ENCODE measurements around the gene CCDC60.

CCDC60 gene

DNA sequence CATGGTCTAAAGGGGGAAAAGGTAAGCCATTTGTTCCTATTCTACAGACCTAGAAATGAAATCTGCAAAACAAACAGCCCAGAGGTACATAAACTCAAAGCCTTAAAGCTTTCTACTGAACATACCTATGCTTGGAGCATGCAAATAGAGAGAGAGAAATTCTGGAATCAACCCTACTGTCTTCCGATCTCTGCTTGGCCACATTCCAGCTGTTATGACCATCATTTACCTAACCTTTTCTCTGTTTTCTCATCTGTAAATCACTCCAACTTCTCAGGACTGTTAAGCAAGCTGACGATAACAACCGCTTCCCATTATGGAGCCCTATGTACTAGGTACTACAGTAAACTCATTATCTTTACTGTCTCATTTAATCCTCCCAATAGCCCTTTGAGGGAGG, 126.3 kb downstream of the CCDC60 start:
- Histone ChIP-seq H3K27ac (replicated peaks) (no peak overlapping the region), H3K27me3 (ENCODE audit: insufficient read depth, poor library complexity, severe bottlenecking) (peaks cover 2% of the 10 kb centered on the region), H3K4me3 (replicated peaks; ENCODE audit: insufficient read depth, low read length) (no peak overlapping the region)
- DNase-seq (ENCODE audit: low read depth in 1 of 2, low spot score in 1 of 2) = no peak
- TF ChIP-seq, protein P1, sequence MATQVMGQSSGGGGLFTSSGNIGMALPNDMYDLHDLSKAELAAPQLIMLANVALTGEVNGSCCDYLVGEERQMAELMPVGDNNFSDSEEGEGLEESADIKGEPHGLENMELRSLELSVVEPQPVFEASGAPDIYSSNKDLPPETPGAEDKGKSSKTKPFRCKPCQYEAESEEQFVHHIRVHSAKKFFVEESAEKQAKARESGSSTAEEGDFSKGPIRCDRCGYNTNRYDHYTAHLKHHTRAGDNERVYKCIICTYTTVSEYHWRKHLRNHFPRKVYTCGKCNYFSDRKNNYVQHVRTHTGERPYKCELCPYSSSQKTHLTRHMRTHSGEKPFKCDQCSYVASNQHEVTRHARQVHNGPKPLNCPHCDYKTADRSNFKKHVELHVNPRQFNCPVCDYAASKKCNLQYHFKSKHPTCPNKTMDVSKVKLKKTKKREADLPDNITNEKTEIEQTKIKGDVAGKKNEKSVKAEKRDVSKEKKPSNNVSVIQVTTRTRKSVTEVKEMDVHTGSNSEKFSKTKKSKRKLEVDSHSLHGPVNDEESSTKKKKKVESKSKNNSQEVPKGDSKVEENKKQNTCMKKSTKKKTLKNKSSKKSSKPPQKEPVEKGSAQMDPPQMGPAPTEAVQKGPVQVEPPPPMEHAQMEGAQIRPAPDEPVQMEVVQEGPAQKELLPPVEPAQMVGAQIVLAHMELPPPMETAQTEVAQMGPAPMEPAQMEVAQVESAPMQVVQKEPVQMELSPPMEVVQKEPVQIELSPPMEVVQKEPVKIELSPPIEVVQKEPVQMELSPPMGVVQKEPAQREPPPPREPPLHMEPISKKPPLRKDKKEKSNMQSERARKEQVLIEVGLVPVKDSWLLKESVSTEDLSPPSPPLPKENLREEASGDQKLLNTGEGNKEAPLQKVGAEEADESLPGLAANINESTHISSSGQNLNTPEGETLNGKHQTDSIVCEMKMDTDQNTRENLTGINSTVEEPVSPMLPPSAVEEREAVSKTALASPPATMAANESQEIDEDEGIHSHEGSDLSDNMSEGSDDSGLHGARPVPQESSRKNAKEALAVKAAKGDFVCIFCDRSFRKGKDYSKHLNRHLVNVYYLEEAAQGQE (IDR thresholded peaks at IDR 0.05; ENCODE audit: insufficient replicate concordance, low read depth) = no peak
- TF ChIP-seq SPI1 (IDR thresholded peaks at IDR 0.05; ENCODE audit: borderline replicate concordance, low read depth) (no peak), POLR2AphosphoS5 (IDR thresholded peaks at IDR 0.05; ENCODE audit: low read depth) (no peak), GABPA (IDR thresholded peaks at IDR 0.05; ENCODE audit: low read depth) (no peak), CTCF (IDR thresholded peaks at IDR 0.05; ENCODE audit: insufficient read depth, low read length) (no peak)

DNA sequence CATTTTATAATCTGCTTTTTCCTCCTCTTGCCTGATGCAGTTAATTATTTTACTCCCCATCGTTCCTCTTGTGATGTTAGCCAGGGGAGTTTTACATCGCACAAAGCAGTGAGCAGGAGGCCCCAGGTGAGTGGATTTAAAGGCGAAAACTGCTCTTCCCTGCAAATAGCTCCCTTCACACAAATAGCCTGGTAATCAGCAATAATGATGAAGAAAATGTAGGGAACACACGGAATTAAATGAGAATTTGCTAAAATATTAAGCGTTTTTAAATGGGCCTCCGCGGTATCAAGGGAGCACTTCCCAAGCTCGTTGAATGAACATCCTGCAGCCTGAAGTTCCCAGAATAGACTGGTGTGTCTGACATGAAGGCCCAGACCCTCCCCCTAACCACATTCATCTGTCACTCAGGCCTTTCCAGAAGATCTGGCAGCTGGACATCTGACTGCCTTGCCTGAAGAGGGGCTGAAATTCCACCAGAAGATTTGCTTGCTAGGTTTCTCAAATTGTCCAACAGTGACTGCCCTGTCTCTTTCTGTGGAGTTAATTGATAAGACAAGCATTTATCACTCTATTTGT, 127.2 kb downstream of the CCDC60 start:
- DNase-seq (ENCODE audit: low read depth in 1 of 2, low spot score in 1 of 2) = no peak
- H3K27ac ChIP-seq (replicated peaks) = no peak overlapping the region
- peaks cover 2% of the 10 kb centered on the region for H3K27me3 ChIP-seq (ENCODE audit: insufficient read depth, poor library complexity, severe bottlenecking)
- H3K4me3 ChIP-seq (replicated peaks; ENCODE audit: insufficient read depth, low read length) = no peak overlapping the region
- TF ChIP-seq, protein P1 (IDR thresholded peaks at IDR 0.05; ENCODE audit: insufficient replicate concordance, low read depth) = no peak
- TF ChIP-seq CTCF (IDR thresholded peaks at IDR 0.05; ENCODE audit: insufficient read depth, low read length) (no peak), GABPA (IDR thresholded peaks at IDR 0.05; ENCODE audit: low read depth) (no peak), SPI1 (IDR thresholded peaks at IDR 0.05; ENCODE audit: borderline replicate concordance, low read depth) (no peak), POLR2AphosphoS5 (IDR thresholded peaks at IDR 0.05; ENCODE audit: low read depth) (no peak)

DNA sequence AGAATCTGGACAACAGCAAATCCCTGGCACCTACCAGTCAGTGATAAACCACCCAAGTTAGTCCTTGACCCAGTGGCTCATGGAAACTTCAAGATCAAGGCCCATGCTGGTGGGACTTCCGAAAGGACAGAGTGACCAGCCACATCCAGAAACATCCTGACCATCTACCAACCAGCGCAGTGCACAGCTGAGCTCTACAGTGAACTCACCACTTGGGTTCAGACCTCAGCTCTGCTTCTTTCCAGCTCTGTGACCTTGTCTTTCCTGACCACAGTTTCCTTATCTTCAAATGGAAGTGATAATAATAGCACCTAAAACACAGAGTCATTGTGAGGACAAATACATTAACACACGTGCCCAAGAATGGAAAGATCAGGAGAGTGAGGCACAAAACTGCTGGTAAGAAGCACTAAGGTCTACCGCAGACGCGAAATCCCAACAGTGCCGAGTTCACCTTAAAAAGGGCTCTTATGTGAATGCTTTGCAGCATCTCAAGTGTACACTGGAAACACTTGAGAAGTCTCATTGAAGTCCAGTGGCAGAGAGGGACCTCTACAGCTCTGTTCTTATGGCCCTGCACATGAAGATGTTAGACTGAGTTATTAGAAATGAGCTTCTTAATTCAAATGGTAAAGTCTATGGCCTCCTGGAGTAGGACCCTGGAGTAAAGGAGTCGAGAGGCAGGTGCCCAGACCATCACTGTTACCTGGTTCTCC, 128.8 kb downstream of the CCDC60 start:
- TF ChIP-seq CTCF (IDR thresholded peaks at IDR 0.05; ENCODE audit: insufficient read depth, low read length) (no peak), SPI1 (IDR thresholded peaks at IDR 0.05; ENCODE audit: borderline replicate concordance, low read depth) (no peak), POLR2AphosphoS5 (IDR thresholded peaks at IDR 0.05; ENCODE audit: low read depth) (no peak), GABPA (IDR thresholded peaks at IDR 0.05; ENCODE audit: low read depth) (no peak)
- TF ChIP-seq, protein P1 (IDR thresholded peaks at IDR 0.05; ENCODE audit: insufficient replicate concordance, low read depth) = no peak
- DNase-seq (ENCODE audit: low read depth in 1 of 2, low spot score in 1 of 2) = no peak

More for the DNA sequence above, 128.8 kb downstream of the CCDC60 start:
- no peak overlapping the region for H3K27ac ChIP-seq (replicated peaks)
- H3K4me3 ChIP-seq (replicated peaks; ENCODE audit: insufficient read depth, low read length) = no peak overlapping the region
- H3K27me3 ChIP-seq (ENCODE audit: insufficient read depth, poor library complexity, severe bottlenecking) = no peaks in the 10 kb centered on the region
